RWPE2 (cell line): ENCODE measurements around the gene LUC7L2.
A peak's percentile ranks its signal among the peaks of the same experiment; 100 is the strongest.
"Not testable (repeated sequence)": the region's sequence is repeated elsewhere in the genome, so short reads cannot be mapped to it uniquely, and the experiment has no call there.

Experiments
- ATAC-seq: fragments of 200-7000 bp; cut with Tn5 transposase; 3 replicates; pipeline ENCODE4 v1.9.1; 2021; ENCODE audit warnings: low read depth
- DNase-seq: peaks from one replicate; pipeline ENCODE4 v3.0.0-alpha.2; 2020; ENCODE audit warnings: low spot score
- H3K27ac ChIP-seq: fragments of 450-650 bp; 2 replicates; pipeline ENCODE4 v1.5.1; 2017; ENCODE audit warnings: mild to moderate bottlenecking; ENCODE audit not compliant: poor library complexity, severe bottlenecking
- H3K27me3 ChIP-seq: fragments of 250-450 bp; sonication (Bioruptor Pico); 2 replicates; pipeline ENCODE4 v1.5.1; 2021; ENCODE audit warnings: mild to moderate bottlenecking, moderate library complexity; ENCODE audit not compliant: insufficient read depth, poor library complexity, severe bottlenecking
- H3K36me3 ChIP-seq: fragments of 250-450 bp; sonication (Bioruptor Pico); 2 replicates; pipeline ENCODE4 v1.5.1; 2020; ENCODE audit warnings: low read depth, mild to moderate bottlenecking, moderate library complexity
- H3K4me1 ChIP-seq: fragments of 250-450 bp; sonication (Bioruptor Pico); 2 replicates; pipeline ENCODE4 v1.5.1; 2021; ENCODE audit warnings: mild to moderate bottlenecking, moderate library complexity; ENCODE audit not compliant: insufficient read depth, poor library complexity, severe bottlenecking
- H3K4me3 ChIP-seq: fragments of 250-450 bp; sonication (Bioruptor Pico); 2 replicates; pipeline ENCODE4 v1.5.1; 2021; ENCODE audit warnings: mild to moderate bottlenecking, moderate library complexity; ENCODE audit not compliant: severe bottlenecking
- H3K9me3 ChIP-seq: fragments of 250-450 bp; sonication (Bioruptor Pico); 2 replicates; pipeline ENCODE4 v1.5.1; 2021; ENCODE audit warnings: mild to moderate bottlenecking, moderate library complexity; ENCODE audit not compliant: severe bottlenecking
- CTCF ChIP-seq: fragments of 450-650 bp; IDR thresholded peaks from one replicate; pipeline ENCODE4 v1.5.1; 2017; ENCODE audit warnings: mild to moderate bottlenecking, moderate library complexity; ENCODE audit not compliant: poor library complexity, severe bottlenecking

LUC7L2 gene

GRCh38 chr7:139396323-139396951, 36.7 kb downstream of the LUC7L2 start:
- H3K27me3 ChIP-seq, result no peaks in the 10 kb centered on the region
- H3K4me3 ChIP-seq, result no peak overlapping the region
- peak overlapping the region; percentile 14 for H3K27ac ChIP-seq
- DNase-seq, result no peak
- peaks cover 3% of the 10 kb centered on the region for H3K4me1 ChIP-seq
- peaks cover 87% of the 10 kb centered on the region for H3K36me3 ChIP-seq
- no peak for TF ChIP-seq CTCF
- no peak; the same call in 2 of the 3 replicates for ATAC-seq
- H3K9me3 ChIP-seq, result no peaks in the 10 kb centered on the region

- H3K36me3 ChIP-seq, result peaks cover 85% of the 10 kb centered on the region
- DNase-seq (no peak), ATAC-seq (no peak)
- H3K27me3 ChIP-seq, result no peaks in the 10 kb centered on the region
- no peak overlapping the region for H3K4me3 ChIP-seq
- H3K9me3 ChIP-seq, result no peaks in the 10 kb centered on the region
- peaks cover 3% of the 10 kb centered on the region for H3K4me1 ChIP-seq
- TF ChIP-seq CTCF, result no peak
- H3K27ac ChIP-seq, result no peak overlapping the region
Observed at GRCh38 chr7:139397192-139397591, 37.5 kb downstream of the LUC7L2 start.

GRCh38 chr7:139403601-139404000, 43.9 kb downstream of the LUC7L2 start:
- ATAC-seq (no peak), DNase-seq (no peak)
- Histone ChIP-seq H3K9me3 (no peaks in the 10 kb centered on the region), H3K27me3 (no peaks in the 10 kb centered on the region), H3K4me1 (no peaks in the 10 kb centered on the region), H3K36me3 (peaks cover 97% of the 10 kb centered on the region), H3K27ac (no peak overlapping the region), H3K4me3 (no peak overlapping the region)
- no peak for TF ChIP-seq CTCF

GRCh38 chr7:139407555-139407954, 47.9 kb downstream of the LUC7L2 start:
- H3K36me3 ChIP-seq, result peaks cover 97% of the 10 kb centered on the region
- H3K27ac ChIP-seq, result no peak overlapping the region
- no peak for ATAC-seq
- DNase-seq, result no peak
- no peaks in the 10 kb centered on the region for H3K9me3 ChIP-seq
- no peaks in the 10 kb centered on the region for H3K4me1 ChIP-seq
- H3K4me3 ChIP-seq, result no peak overlapping the region
- no peaks in the 10 kb centered on the region for H3K27me3 ChIP-seq
- no peak for TF ChIP-seq CTCF

- DNase-seq, H3K27me3 ChIP-seq, ATAC-seq, H3K4me3 ChIP-seq, H3K9me3 ChIP-seq, H3K27ac ChIP-seq, H3K4me1 ChIP-seq: not testable (repeated sequence)
- peaks cover 95% of the 10 kb centered on the region for H3K36me3 ChIP-seq
Observed at GRCh38 chr7:139414743-139415402, 55.2 kb downstream of the LUC7L2 start.
